Hepatocyte (in vitro differentiated cells): ENCODE measurements around the gene TRPM5. TPM values are rescaled to one million over a fixed set of nuclear protein-coding genes. Genes with fewer than 3 reads are reported as not detected.

Source experiments
- DNase-seq: peaks from one replicate; pipeline ENCODE4 v3.0.0-alpha.2; 2016; ENCODE audit warnings: low spot score
- H2AFZ ChIP-seq: fragments of 200-600 bp; sonication (generic); 2 replicates; pipeline ENCODE4 v1.6.0; 2016; ENCODE audit warnings: antibody characterized with exemption, mild to moderate bottlenecking
- H3K27ac ChIP-seq: fragments of 200-600 bp; sonication (generic); 2 replicates; pipeline ENCODE4 v1.5.1; 2016; ENCODE audit warnings: mild to moderate bottlenecking
- H3K27me3 ChIP-seq: fragments of 200-600 bp; sonication (generic); 2 replicates; pipeline ENCODE4 v1.6.1; 2016
- H3K36me3 ChIP-seq: fragments of 200-600 bp; sonication (generic); replicated peaks from 2 replicates; pipeline ENCODE4 v1.5.1; 2016; ENCODE audit warnings: low read depth; ENCODE audit not compliant: insufficient read depth
- H3K4me1 ChIP-seq: fragments of 200-600 bp; sonication (generic); 2 replicates; pipeline ENCODE4 v1.5.1; 2016; ENCODE audit warnings: mild to moderate bottlenecking, moderate library complexity; ENCODE audit not compliant: insufficient read depth
- H3K4me2 ChIP-seq: fragments of 200-600 bp; sonication (generic); 2 replicates; pipeline ENCODE4 v1.6.0; 2016
- H3K4me3 ChIP-seq: fragments of 200-600 bp; sonication (generic); 2 replicates; pipeline ENCODE4 v1.5.1; 2016; ENCODE audit warnings: mild to moderate bottlenecking
- H3K79me2 ChIP-seq: fragments of 200-600 bp; sonication (generic); 2 replicates; pipeline ENCODE4 v1.6.0; 2017; ENCODE audit warnings: mild to moderate bottlenecking
- H3K9me2 ChIP-seq: fragments of 200-600 bp; sonication (generic); replicated peaks from 2 replicates; pipeline ENCODE4 v1.6.0; 2017; ENCODE audit warnings: mild to moderate bottlenecking; ENCODE audit not compliant: insufficient read depth
- H3K9me3 ChIP-seq: fragments of 200-600 bp; sonication (generic); 2 replicates; pipeline ENCODE4 v1.5.1; 2016; ENCODE audit warnings: low read depth, mild to moderate bottlenecking
- H4K20me1 ChIP-seq: fragments of 200-600 bp; sonication (generic); 2 replicates; pipeline ENCODE4 v1.6.0; 2016; ENCODE audit warnings: mild to moderate bottlenecking; ENCODE audit not compliant: insufficient read depth, poor library complexity, severe bottlenecking
- EZH2 ChIP-seq: fragments of 200-600 bp; sonication (generic); IDR thresholded peaks from 2 replicates; pipeline ENCODE4 v1.6.1; 2016; ENCODE audit warnings: antibody characterized with exemption, mild to moderate bottlenecking, borderline replicate concordance
- EZH2phosphoT487 ChIP-seq: fragments of 200-600 bp; sonication (generic); IDR thresholded peaks from one replicate; pipeline ENCODE4 v1.6.1; 2018; ENCODE audit warnings: antibody characterized with exemption, mild to moderate bottlenecking, low read depth, moderate library complexity; ENCODE audit not compliant: unreplicated experiment, severe bottlenecking
- WGBS: methylation state at CpG from one replicate; pipeline ENCODE4 v1.1.6; 2016; ENCODE audit warnings: low lambda C conversion rate; ENCODE audit errors: missing lambda C conversion rate; 5-methylcytosine and 5-hydroxymethylcytosine counted together
- polyA plus RNA-seq: library from polyadenylated mRNA; unstranded; fragments of >200 nt; fragmentation: Nextera tagmentation; extraction: Ambion mirVana; gene quantifications from 2 replicates; pipeline ENCODE4 v1.2.1, GENCODE V29; 2016
- total RNA-seq: library from RNA; depleted of rRNA; stranded (reverse); fragments of >200 nt; gene quantifications from 2 replicates; pipeline ENCODE4 v1.2.3, GENCODE V29; 2014
- TF ChIP-seq, protein P1 (sequence below): fragments of 200-600 bp; sonication (generic); IDR thresholded peaks from 2 replicates; pipeline ENCODE4 v1.5.1; 2016; ENCODE audit warnings: antibody characterized with exemption, mild to moderate bottlenecking; ENCODE audit not compliant: poor library complexity

TRPM5 gene
- total and polyA plus RNA-seq, 2 experiments from 2014 or later = 0.07 to 0.13 TPM

DNA sequence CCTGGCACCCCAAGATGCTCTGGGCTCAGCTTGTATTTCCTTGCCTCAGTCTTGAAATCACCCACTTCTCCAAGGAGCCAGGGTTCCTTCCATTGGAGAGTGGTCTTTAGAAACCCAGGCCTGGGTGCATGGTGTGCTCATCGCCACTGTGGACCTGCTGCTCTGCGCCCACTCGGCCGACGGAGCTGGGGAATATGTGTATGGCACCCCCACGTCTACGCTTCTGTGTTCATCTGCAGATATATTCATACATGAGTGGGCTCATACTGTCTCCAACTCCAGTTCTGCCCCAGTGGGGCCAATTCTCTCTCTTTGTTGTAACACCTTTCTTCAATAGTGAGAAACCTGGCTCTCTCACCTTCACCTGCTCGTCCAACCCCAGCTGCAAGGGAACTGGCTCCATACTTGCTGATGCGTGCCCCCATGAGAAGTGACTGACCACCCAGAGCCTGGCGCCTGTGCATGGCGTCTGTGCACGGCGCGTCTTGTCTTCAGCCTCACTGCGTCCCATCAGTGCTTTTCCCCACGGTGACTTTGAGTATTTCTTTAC lies 40.3 kb upstream of the TRPM5 start:
- Histone ChIP-seq H3K9me2 (no peaks in the 10 kb centered on the region), H3K4me1 (no peaks in the 10 kb centered on the region), H3K36me3 (no peaks in the 10 kb centered on the region), H3K9me3 (peaks cover 5% of the 10 kb centered on the region), H4K20me1 (no peaks in the 10 kb centered on the region), H3K27me3 (no peaks in the 10 kb centered on the region), H3K27ac (no peak overlapping the region), H3K4me2 (no peak overlapping the region), H3K4me3 (no peak overlapping the region), H2AFZ (no peak overlapping the region), H3K79me2 (no peaks in the 10 kb centered on the region)
- TF ChIP-seq EZH2phosphoT487 (no peak), EZH2 (no peak)
- TF ChIP-seq, protein P1, sequence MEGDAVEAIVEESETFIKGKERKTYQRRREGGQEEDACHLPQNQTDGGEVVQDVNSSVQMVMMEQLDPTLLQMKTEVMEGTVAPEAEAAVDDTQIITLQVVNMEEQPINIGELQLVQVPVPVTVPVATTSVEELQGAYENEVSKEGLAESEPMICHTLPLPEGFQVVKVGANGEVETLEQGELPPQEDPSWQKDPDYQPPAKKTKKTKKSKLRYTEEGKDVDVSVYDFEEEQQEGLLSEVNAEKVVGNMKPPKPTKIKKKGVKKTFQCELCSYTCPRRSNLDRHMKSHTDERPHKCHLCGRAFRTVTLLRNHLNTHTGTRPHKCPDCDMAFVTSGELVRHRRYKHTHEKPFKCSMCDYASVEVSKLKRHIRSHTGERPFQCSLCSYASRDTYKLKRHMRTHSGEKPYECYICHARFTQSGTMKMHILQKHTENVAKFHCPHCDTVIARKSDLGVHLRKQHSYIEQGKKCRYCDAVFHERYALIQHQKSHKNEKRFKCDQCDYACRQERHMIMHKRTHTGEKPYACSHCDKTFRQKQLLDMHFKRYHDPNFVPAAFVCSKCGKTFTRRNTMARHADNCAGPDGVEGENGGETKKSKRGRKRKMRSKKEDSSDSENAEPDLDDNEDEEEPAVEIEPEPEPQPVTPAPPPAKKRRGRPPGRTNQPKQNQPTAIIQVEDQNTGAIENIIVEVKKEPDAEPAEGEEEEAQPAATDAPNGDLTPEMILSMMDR = no peak
- DNase-seq = no peak
- WGBS = 90% methylated on average over 16 of the region's 16 CpGs

DNA sequence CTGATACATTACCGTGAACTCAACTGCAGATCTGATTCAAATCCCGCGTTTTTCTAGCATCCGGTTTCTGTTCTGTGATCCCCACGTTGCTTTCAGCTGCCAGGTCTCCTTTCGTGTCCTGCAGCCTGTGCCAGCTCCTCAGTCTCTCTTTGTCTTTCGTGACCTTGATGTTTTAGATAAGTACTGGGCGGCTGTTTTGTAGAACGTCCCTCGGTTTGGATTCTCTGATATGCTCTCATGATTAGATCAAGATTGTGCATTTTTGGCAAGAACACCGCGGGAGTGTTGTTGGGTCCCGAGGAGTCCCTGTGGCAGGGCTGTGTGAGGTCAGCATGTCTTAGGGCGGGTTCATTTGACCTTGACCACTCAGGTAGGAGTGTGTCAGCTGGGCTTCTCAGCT lies 39.1 kb upstream of the TRPM5 start:
- TF ChIP-seq EZH2 = no peak
- TF ChIP-seq, protein P1 = no peak
- TF ChIP-seq EZH2phosphoT487 = no peak
- 70% methylated on average over 14 of the region's 14 CpGs for WGBS
- no peak for DNase-seq

DNA sequence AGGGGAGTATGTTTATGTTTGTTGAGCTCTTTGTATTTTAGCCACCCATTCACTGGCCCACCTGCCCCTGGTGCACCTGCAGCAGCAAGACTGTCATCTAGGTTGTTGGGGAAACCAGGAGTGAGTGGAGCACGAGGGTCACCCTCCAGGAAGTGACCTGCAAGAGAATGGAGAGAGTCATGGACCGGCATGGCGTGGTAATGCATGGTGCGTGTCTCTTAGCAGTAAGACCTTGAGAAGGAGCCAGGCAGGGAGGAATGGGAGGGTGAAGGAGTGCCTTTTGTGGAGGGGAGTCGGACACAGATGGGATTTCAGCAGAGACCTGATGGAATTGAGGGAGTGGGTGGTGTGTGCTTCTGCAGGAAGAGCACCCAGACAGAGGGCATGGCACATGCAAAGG lies 38.4 kb upstream of the TRPM5 start:
- no peaks in the 10 kb centered on the region for H3K9me3 ChIP-seq
- no peak overlapping the region for H3K27ac ChIP-seq
- H3K36me3 ChIP-seq = no peaks in the 10 kb centered on the region
- no peak overlapping the region for H3K4me3 ChIP-seq
- no peaks in the 10 kb centered on the region for H3K9me2 ChIP-seq
- H3K79me2 ChIP-seq = no peaks in the 10 kb centered on the region
- H3K4me1 ChIP-seq = no peaks in the 10 kb centered on the region
- no peak for DNase-seq
- no peaks in the 10 kb centered on the region for H4K20me1 ChIP-seq
- 72% methylated on average over 5 of the region's 5 CpGs for WGBS
- no peak overlapping the region for H2AFZ ChIP-seq
- no peak overlapping the region for H3K4me2 ChIP-seq
- no peak for TF ChIP-seq EZH2
- TF ChIP-seq EZH2phosphoT487 = no peak
- TF ChIP-seq, protein P1 = no peak
- no peaks in the 10 kb centered on the region for H3K27me3 ChIP-seq

More for the DNA sequence above, 39.1 kb upstream of the TRPM5 start:
- H2AFZ ChIP-seq = no peak overlapping the region
- no peaks in the 10 kb centered on the region for H3K36me3 ChIP-seq
- H3K4me2 ChIP-seq = no peak overlapping the region
- H4K20me1 ChIP-seq = no peaks in the 10 kb centered on the region
- H3K4me1 ChIP-seq = no peaks in the 10 kb centered on the region
- peaks cover 5% of the 10 kb centered on the region for H3K9me3 ChIP-seq
- no peak overlapping the region for H3K27ac ChIP-seq
- H3K27me3 ChIP-seq = no peaks in the 10 kb centered on the region
- no peaks in the 10 kb centered on the region for H3K79me2 ChIP-seq
- no peak overlapping the region for H3K4me3 ChIP-seq
- no peaks in the 10 kb centered on the region for H3K9me2 ChIP-seq

DNA sequence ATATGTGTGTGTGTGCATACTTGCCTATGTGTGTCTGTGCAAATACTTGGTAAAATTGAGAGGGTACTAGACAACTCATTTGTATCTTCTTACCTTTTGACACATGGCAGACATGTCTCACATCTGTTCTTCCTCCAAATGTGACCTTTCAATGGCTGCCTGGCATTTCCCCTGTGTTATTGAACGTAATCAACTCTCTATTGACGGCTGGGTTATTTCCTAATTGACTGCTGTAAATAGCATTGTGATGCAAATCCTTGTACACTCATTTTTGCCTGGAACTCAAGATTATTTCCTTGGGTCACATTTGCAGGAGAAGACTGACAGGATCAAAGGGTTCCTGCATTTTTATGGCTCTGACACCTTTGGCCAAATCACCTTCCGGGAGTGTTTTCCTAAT lies 37.9 kb upstream of the TRPM5 start:
- WGBS = 61% methylated on average over 3 of the region's 3 CpGs
- Histone ChIP-seq H3K9me2 (no peaks in the 10 kb centered on the region), H3K4me3 (no peak overlapping the region), H3K36me3 (no peaks in the 10 kb centered on the region), H3K27me3 (no peaks in the 10 kb centered on the region), H2AFZ (no peak overlapping the region), H3K79me2 (no peaks in the 10 kb centered on the region), H3K4me1 (no peaks in the 10 kb centered on the region), H4K20me1 (no peaks in the 10 kb centered on the region), H3K27ac (no peak overlapping the region), H3K4me2 (no peak overlapping the region), H3K9me3 (no peaks in the 10 kb centered on the region)
- TF ChIP-seq EZH2phosphoT487 (no peak), EZH2 (no peak)
- TF ChIP-seq, protein P1 = no peak
- DNase-seq = no peak
